HG03342 (cell line): ENCODE measurements around the gene ZNF598.
"Not testable (repeated sequence)": the region's sequence is repeated elsewhere in the genome, so short reads cannot be mapped to it uniquely, and the experiment has no call there.

Experiments used
- ATAC-seq: cut with Tn5 transposase; IDR thresholded peaks from one replicate; pipeline ENCODE4 v1.9.1; 2021; ENCODE audit warnings: mild to moderate bottlenecking, moderate library complexity; ENCODE audit not compliant: unreplicated experiment

Gene ZNF598

DNA sequence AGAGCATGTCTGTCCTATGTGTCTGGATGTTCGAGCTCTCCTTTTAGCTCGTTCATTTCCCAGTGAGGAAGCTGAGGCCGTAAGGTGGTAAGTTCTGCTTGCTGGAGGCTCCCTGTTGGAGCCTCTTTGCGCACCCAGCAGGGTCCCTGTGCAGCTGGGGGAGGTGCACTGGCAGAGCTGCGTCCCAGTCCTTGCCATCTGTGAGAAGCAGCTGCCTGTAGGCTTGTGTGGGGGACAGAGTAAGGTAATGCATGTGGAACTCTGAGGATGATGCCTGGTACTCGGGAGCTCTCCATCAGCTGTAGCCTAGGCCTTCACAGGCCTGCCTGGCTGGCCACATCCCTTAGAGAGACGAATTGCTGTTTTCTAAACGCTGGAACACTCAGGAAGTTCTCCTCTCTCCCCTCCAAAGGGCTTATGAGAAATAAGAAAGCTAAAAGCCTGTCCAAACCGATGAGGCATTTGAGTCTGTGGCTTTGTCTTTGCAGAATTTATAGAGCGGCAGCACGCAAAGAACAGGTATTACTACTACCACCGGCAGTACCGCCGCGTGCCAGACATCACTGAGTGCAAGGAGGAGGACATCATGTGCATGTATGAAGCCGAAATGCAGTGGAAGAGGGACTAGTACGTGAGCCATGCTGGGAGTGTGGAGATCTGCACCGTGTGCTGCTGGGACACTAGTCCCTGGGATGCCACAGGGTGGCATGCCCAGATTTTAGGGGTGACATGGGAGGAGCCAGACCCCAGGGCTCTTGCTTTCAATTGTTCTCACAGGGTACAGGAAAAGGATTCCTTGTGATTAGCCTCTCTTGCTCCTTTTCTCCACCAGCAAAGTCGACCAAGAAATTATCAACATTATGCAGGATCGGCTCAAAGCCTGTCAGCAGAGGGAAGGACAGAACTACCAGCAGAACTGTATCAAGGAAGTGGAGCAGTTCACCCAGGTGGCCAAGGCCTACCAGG is 48.7 kb downstream of the ZNF598 start:
- no peak for ATAC-seq

DNA sequence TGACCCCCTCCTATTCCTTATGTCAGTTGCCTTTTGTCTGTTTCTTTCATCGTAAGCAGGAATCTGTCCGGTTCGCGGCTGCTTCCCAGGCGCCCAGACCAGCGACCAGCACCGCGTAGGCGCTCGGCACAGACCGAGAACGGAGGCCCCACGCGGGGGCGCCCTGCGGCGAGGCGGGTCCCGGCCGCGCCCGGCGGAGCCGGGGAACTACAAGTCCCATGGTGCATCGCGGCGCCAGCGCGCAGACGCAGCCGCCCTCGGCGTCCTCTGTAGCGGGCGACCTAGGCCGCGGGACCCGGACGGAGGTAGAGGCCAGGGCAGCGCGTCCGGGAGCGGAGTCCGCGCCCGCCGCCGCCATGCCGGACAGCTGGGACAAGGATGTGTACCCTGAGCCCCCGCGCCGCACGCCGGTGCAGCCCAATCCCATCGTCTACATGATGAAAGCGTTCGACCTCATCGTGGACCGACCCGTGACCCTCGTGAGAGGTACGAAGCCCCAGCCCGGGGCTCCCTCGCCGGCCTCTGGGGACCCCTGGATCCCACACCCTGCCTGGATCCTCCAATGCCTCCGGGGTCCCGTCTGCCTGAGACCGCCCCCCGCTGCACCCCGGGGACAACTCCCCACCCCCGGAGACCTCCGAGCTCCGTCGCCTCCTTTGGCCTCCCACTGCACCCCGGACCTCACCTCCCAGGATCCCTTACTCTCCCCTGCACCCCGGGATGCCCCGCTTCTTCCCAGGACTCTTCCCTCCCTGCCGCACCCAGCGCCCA is 50.2 kb downstream of the ZNF598 start, which contains the start of gene NDUFB10:
Gene NDUFB10 (plus strand): TSS at position 270 of the 771 bp plus-strand sequence. CDS start 87 bp downstream, at position 357.
- peak; percentile 69 for ATAC-seq

DNA sequence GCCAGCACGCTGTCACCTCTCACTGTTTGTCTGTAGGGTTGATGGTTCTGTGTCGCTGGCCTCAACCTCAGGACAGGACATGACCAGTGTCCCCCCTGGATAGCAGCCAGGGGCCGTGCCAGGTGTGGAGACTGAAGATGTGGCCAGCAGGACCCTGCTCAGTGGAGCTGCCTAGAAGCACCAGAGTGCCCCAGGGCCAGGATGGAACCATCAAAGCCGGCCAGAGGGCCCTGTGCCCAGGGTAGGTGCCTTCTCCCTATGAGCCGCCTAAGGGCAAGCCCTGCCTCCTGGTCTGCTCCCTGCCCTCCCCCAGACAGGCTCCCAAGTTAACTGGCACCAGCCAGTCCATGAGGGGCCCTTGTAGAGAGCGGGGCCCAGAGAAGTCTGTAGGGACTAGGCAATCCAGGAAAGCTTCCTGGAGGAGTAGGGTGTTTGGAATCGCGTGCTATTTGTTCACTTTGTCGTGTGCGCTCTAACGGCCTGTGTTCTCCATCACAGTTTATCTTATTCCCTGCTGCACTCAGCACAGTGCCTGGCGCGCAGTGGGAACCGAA is 50.8 kb downstream of the ZNF598 start:
- ATAC-seq = no peak

- not testable (repeated sequence) for ATAC-seq
These were observed 51.5 kb downstream of the ZNF598 start for GRCh38 chr16:1958143-1958491.

DNA sequence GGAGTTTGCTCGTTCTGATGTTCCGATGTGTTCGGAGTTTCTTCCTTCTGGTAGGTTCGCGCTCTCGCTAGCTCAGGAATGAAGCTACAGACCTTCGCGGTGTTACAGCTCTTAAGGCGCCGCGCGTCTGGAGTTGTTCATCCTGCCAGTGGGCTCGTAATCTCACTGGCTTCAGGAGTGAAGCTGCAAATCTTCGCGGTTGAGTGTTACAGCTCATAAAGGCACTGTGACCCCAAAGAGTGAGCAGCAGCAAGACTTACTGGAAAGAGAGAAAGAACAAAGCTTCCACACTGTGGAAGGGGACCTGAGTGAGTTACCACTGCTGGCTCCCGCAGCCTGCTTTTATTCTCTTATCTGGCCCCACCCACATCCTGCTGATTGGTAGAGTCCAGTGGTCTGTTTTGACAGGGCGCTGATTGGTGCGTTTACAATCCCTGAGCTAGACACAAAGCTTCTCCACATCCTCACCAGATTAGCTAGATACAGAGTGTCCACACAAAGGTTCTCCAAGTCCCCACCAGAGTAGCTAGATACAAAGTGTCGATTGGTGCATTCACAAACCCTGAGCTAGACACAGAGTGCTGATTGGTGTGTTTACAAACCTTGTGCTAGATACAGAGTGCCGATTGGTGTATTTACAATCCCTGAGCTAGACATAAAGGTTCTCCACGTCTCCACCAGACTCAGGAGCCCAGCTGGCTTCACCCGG is 52.0 kb downstream of the ZNF598 start:
- not testable (repeated sequence) for ATAC-seq

- ATAC-seq = no peak
These were observed 55.9 kb downstream of the ZNF598 start for GRCh38 chr16:1953734-1954133.

DNA sequence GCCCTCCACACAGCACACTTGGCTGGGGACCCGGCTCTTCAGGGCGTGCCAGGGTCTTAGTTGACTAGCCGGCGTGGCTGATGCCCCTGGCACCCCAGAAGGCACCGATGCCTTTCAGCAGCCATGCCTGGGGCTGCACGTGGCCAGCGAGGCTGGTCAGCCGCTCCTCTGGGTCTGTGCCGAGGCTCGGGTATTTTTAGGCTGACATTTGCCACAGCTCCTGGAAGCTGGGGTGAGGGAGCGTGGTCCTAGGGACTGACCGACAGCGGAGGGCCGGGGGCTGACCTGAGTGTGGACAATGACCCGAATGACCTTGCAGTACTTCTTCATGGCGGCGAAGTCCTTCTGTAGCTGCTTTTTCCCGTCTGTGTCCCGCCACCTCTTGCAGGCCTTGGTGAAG is 59.1 kb downstream of the ZNF598 start:
- ATAC-seq = no peak

GRCh38 chr16:1950047-1950446 is 59.6 kb downstream of the ZNF598 start:
- no peak for ATAC-seq

GRCh38 chr16:1949507-1949906 is 60.1 kb downstream of the ZNF598 start:
- ATAC-seq = no peak
